Adipose tissue (tissue), 3 donors: Measurements from ENCODE around the gene MLLT1. TPM values are rescaled to one million over a fixed set of nuclear protein-coding genes. Genes with fewer than 3 reads are reported as not detected.

Experiments used
- H3K27ac ChIP-seq: one replicate; pipeline ENCODE4 v1.5.1; 2013; ENCODE audit warnings: low read depth, low read length
- WGBS, 3 donors: extraction: QIAGEN DNeasy Blood & Tissue Kit; methylation state at CpG; one replicate each; pipeline ENCODE4 v1.1.7; 2013; 5-methylcytosine and 5-hydroxymethylcytosine counted together
- polyA plus RNA-seq, 3 donors: library from polyadenylated mRNA; stranded (reverse); fragments of 200-250 nt; gene quantifications; one replicate each; pipeline ENCODE4 v1.2.3, GENCODE V29; 2013
- donor health status: healthy with polysubstance abuse.
- donor health status: Bipolar disorder and iron deficiency.
- donor health status: healthy.

The MLLT1 gene
- polyA plus RNA-seq, 3 donors: 19.3 to 41.7 (median 37.5) TPM

DNA sequence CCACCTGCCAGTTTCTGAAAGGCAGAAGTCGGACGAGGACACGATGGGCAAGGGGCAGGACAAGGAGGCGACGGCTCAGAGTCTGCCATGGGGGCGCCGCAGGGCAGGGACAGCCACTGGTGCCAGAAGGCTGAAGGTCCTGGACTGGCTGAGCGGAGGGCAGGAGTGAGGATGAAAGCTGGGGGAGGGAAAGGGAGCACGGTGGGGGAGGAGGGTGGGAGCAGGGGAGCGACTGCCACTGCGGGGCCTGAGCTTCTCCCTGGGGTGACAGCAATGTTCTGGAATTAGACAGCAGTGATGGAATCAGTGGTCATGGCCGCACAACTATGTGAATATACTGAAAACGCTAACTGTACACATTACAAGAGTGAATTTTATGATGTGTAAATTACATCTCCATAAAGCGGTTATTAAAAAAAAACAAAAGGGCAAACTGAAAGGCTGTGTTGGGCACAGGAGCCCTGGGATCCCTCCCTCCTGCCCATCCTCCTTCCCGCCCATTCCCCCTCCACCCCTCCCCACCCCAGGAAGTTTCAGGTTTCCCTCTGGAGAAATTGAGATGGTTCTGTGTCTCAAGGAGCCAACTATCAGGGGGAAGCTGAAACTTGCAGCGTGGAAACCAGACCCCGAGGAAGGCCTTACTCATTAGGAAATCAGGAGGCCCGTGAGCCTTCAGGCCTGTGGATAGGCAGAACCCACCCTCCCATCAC is 15.9 kb downstream of the MLLT1 start:
- no peak overlapping the region for H3K27ac ChIP-seq
- 69 to 81% (median 71%) methylated on average over 18 of the region's 18 CpGs for WGBS, 3 donors

DNA sequence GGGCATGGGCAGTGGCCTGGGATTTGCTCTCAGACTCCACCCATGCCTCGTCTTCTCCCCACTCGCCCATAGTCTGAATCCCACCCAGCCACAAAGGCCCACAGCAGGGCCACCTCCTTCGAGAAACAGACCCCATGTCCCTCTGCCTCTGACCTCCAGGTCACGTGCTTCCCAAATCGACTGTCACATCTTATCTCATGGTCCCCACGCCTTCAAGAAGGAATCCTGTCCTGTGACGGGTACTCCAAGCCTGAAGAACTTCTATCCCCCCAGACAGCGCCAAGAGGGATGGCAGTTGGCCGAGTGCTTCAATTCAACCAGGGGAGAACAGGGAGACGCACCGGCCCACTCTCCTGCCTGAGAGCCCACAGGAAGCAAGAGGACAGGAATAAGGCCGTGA is 16.5 kb downstream of the MLLT1 start:
- WGBS, 3 donors: 81 to 83% (median 82%) methylated on average over 12 of the region's 12 CpGs
- H3K27ac ChIP-seq: no peak overlapping the region

DNA sequence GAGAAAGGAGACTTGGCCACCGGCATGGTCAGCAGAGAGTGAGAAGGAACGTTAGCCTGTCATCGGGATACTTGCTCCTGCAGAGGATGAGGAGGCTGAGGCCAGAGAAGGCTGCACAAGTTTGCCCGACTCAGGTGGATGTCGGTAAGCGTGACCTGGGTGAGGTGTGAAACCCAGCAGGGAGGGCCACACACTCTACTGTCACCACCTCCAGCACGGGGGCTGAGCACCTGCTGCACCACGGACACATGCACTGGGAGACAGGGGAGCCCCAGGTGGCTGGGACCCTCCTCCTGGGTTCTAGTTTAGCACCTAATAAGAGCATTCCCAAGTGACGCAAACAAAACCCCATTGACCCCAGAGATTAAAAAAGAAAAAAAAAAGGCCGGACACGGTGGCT is 17.3 kb downstream of the MLLT1 start:
- 94 to 95% (median 95%) methylated on average over 11 of the region's 11 CpGs for WGBS, 3 donors
- no peak overlapping the region for H3K27ac ChIP-seq

DNA sequence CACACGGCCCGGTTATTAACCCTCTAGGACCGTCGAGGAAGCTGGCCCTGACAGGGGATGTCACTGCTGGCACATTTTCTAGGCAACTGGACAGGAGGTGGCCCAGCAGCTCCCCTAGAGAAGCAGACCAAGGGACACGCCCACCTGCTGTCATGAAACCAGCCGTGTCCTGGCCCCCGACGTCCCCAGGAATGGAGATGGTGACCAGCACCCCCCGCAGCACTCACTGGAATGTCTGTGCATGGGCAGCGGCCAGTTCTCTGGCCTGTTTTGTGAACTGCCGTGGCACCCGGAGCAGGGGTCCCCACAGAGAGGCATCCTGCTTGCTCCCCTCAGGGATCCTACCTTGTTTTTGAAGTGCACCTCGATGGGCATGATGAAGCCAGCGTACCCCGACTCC is 17.9 kb downstream of the MLLT1 start:
- WGBS, 3 donors: 82 to 87% (median 82%) methylated on average over 15 of the region's 15 CpGs
- H3K27ac ChIP-seq: no peak overlapping the region

DNA sequence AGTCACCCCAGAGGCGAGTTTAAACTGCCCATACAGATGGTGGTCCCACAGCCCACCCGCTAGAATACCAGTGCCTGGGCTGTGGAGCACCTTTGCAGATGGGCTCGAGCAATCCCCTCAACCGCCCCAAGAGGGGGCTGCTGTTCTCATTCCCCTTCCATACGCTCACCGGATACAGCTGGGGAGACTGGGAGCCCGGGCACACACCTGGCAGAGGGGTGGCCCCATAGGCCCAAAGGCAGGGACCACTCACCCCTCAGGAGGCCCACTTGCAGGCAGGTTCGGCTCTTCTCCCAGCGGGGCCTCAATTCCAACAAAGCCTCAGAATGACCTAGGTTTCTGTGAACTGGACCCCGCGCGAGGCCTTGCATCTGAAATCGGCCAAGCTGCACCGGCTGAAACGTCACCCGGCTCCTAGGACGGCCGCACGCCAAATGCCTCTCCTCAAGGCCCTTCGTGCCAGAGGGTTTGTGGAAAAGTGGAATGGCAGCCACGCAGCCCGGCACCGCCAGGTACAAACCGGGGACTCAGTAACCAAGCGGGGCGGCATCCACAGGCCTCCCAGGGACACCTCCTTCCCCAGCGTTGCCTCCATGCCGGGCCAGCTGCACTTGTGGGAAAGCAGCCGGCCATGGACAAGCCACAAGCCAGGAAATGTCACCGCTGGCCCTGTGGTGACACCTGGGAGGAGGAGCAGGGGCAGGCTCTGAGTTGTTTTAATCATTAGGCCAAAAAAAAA is 18.7 kb downstream of the MLLT1 start:
- WGBS, 3 donors: 83 to 86% (median 85%) methylated on average over 30 of the region's 30 CpGs
- H3K27ac ChIP-seq: no peak overlapping the region

- 94 to 97% (median 96%) methylated on average over 9 of the region's 9 CpGs for WGBS, 3 donors
- H3K27ac ChIP-seq: no peak overlapping the region
These were observed 19.4 kb downstream of the MLLT1 start for GRCh38 chr19:6260376-6260775.

- 71 to 87% (median 78%) methylated on average over 12 of the region's 12 CpGs for WGBS, 3 donors
- no peak overlapping the region for H3K27ac ChIP-seq
These were observed 20.4 kb downstream of the MLLT1 start for GRCh38 chr19:6259312-6259861.

DNA sequence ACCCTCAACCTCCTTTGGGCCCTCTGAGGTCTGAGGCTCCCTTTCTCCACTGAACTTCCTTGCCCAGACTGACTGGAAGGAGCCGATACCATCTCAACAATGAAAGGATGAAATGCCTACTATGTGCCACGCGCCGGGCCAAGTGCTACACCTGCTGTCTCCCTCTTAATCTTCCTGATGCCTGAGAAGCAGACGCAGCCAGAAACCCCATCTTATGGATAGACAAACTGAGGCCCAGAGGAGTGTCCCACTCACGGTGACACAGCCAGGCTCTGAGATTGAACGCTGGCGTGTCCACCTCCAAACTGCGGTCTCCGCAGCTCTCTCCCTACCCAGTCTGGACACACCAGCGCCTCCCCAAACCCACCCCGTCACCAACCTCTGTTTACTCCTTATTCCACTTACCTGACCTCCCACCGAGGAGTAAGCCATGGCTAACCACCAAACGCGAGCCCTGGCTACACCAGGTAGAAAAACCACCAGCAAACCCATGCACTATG is 20.9 kb downstream of the MLLT1 start:
- WGBS, 3 donors: 93 to 97% (median 95%) methylated on average over 15 of the region's 15 CpGs

GRCh38 chr19:6253954-6254733 is 25.6 kb downstream of the MLLT1 start:
- WGBS, 3 donors: 92 to 95% (median 94%) methylated on average over 14 of the region's 14 CpGs
- H3K27ac ChIP-seq: no peak overlapping the region

More for the DNA sequence above, 20.9 kb downstream of the MLLT1 start:
- no peak overlapping the region for H3K27ac ChIP-seq

- 84 to 93% (median 93%) methylated on average over 9 of the region's 9 CpGs for WGBS, 3 donors
- no peak overlapping the region for H3K27ac ChIP-seq
These were observed 27.7 kb downstream of the MLLT1 start for GRCh38 chr19:6252066-6252465.

DNA sequence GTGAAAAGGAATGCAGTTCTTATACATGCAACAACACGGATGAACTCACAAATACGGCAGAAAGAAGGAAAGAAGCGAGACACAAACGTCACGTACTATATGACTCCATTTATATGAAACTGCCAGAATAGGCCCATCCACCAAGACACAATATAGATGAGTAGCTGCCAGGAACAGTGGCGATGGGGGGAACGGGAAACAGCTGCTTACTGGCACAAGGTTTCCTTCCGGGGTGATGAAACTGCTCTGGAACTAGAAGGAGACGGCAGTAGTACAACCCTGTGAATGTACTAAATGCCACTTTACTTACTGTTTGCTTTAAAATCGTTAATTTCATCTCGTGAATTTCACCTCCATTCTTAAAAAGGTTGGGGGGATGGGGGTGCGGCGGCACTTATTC is 28.9 kb downstream of the MLLT1 start:
- H3K27ac ChIP-seq: no peak overlapping the region
- WGBS, 3 donors: 60 to 93% (median 68%) methylated on average over 13 of the region's 13 CpGs

DNA sequence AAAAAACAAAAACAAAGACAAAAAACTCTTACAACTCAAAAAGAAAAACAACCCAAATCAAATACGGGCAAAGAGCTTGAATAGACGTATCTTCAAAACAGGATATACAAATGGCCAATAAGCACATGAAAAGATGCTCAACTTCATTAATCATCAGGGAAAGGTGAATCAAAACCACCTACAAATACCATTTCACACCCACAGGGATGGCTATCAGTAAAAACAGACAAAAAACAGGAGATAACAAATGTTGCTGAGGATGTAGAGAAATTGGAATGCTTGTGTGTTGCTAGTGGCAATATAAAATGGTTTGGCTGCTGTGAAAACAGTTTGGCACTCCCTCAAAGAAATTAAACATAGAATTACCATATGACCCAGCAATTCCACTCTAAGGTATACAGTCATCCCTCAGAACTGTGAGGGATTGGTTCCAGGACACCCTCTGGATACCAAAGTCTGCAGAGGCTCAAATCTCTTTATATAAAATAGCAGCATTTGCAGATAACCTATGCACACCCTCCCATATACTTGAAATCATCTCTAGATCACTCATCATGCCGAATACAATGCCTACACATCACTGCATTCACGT is 29.7 kb downstream of the MLLT1 start:
- WGBS, 3 donors: 86 to 94% (median 90%) methylated on average over 4 of the region's 4 CpGs
- H3K27ac ChIP-seq: no peak overlapping the region

DNA sequence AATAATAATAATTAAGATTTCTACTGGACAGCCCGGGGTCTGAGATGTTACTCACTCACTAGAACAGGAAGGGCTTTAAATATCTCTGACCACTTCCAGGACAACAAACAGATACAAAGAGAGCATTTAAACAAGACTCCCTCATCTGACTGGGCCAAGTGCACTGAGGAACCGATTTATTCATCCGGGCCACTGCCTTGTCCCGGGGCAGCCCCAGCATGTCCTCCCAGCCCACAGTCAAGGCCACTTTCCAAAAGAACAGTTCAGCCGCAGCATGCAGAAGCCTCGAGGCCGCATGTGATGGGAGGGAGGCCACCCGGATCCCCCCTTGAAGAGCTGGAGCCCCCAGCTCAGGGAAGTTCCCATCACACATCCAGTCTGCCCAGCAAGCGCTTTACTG is 30.5 kb downstream of the MLLT1 start:
- H3K27ac ChIP-seq: no peak overlapping the region
- WGBS, 3 donors: 69 to 79% (median 74%) methylated on average over 9 of the region's 9 CpGs

DNA sequence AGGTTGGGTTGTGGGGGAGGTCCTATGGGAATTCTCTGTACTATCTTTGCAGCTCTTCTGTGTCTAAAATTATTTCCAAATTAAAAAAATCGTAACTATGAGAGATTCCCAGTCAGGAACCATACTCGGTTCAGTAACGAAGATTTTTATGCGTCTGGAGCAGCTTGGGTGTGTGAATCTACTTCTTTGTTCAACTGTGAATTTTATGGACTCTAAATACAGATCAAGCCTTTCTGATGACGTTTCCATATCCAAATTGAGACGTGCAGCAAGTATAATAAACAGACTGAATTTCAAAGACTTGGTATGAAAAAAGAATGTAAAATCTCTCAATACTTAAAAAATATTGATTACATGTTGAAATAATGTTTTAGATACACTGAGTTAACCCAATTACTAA is 30.9 kb downstream of the MLLT1 start:
- WGBS, 3 donors: 71 to 76% (median 71%) methylated on average over 6 of the region's 6 CpGs
- H3K27ac ChIP-seq: no peak overlapping the region

DNA sequence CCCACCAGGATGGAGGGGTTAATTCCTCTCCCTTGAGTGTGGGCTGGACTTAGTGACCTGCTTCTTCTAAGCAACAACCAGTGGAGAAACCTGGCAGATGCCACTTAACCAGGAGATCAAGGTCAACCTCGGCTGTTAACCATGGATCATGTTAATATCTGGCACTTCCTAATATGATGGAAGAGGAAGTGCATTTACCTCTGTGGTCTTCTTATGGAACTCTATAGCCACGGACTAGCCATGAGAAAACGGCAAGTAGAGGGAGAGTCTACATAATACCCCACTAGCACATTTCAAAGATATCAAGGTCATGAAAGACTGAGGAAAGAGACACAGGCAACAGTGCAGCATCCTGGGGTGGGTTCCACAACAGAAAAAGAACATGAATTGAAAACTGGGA is 31.4 kb downstream of the MLLT1 start:
- WGBS, 3 donors: 49 to 63% (median 61%) methylated on average over 3 of the region's 3 CpGs
- no peak overlapping the region for H3K27ac ChIP-seq

- no peak overlapping the region for H3K27ac ChIP-seq
- 86 to 98% (median 96%) methylated on average over 7 of the region's 7 CpGs for WGBS, 3 donors
These were observed 32.8 kb downstream of the MLLT1 start for GRCh38 chr19:6247007-6247288.

DNA sequence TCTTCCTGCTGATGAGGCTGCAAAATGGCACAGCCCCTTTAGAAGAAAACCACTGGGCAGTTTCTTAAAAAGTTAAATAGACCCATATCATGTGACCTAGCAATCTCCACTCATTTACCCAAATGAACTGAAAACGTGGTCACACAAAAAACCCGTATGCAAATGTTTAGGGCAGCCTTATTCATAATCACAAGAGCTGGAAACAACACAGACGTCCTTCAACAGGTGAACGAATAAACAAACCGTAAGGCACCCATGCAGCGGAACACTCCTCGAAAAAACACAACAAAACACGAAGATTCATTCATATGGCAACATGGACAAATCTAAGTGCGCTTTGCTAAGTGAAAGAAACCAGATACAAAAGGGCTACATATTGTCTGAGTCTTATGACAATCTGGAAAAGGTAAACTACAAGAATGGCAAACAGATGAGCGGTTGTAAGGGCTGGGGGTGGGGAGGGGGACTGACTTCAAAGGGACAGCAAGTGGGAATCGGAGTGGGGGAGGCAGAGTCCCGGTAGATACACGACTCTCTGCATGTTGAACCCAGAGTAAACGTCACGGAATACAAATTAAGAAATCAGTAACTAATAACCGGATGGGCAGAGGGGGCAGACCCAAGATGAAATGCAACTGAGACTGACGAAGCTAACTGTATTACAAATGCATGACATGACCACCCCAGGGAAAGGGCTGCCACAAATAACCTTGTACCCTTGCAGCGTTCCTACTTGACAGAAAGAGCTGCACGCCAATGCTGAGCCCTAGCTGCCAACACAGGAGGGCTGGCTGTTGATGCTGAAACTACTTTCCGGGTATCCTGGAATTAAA is 33.4 kb downstream of the MLLT1 start:
- WGBS, 3 donors: 90 to 97% (median 92%) methylated on average over 20 of the region's 20 CpGs
- H3K27ac ChIP-seq: no peak overlapping the region

GRCh38 chr19:6242677-6243076 is 37.1 kb downstream of the MLLT1 start:
- WGBS, 3 donors: 79 to 83% (median 81%) methylated on average over 10 of the region's 10 CpGs
- H3K27ac ChIP-seq: no peak overlapping the region
